Measurements from ENCODE around the gene EFNA3. TPM values are rescaled to one million over a fixed set of nuclear protein-coding genes. Genes with fewer than 3 reads are reported as not detected.
"Not testable (repeated sequence)": the region's sequence is repeated elsewhere in the genome, so short reads cannot be mapped to it uniquely, and the experiment has no call there.

The EFNA3 gene
- total RNA-seq, 1 experiment from 2014 or later: 2.1 TPM

- DNase-seq (ENCODE audit: low read depth): no peak
Measured at GRCh38 chr1:155108296-155108695, 29.7 kb downstream of the EFNA3 start.

- DNase-seq (ENCODE audit: low read depth): no peak
Measured at GRCh38 chr1:155110381-155110780, 31.7 kb downstream of the EFNA3 start.

- DNase-seq (ENCODE audit: low read depth): no peak
Measured at GRCh38 chr1:155110826-155111225, 32.2 kb downstream of the EFNA3 start.

- no peak for DNase-seq (ENCODE audit: low read depth)
Measured at GRCh38 chr1:155113450-155113980, 34.9 kb downstream of the EFNA3 start.

- DNase-seq (ENCODE audit: low read depth): no peak
Measured at GRCh38 chr1:155116113-155116764, 37.6 kb downstream of the EFNA3 start.

- DNase-seq (ENCODE audit: low read depth): no peak
Measured at GRCh38 chr1:155117610-155118009, 39.0 kb downstream of the EFNA3 start.

- DNase-seq (ENCODE audit: low read depth): not testable (repeated sequence)
Measured at GRCh38 chr1:155118090-155118489, 39.5 kb downstream of the EFNA3 start.

GRCh38 chr1:155120253-155120652 lies 41.6 kb downstream of the EFNA3 start:
- DNase-seq (ENCODE audit: low read depth): no peak

GRCh38 chr1:155121249-155121648 lies 42.6 kb downstream of the EFNA3 start:
- DNase-seq (ENCODE audit: low read depth): no peak

- DNase-seq (ENCODE audit: low read depth): no peak
Measured at GRCh38 chr1:155122308-155122707, 43.7 kb downstream of the EFNA3 start.

GRCh38 chr1:155123801-155124200 lies 45.2 kb downstream of the EFNA3 start:
- no peak for DNase-seq (ENCODE audit: low read depth)

- no peak for DNase-seq (ENCODE audit: low read depth)
Measured at GRCh38 chr1:155124503-155125463, 46.1 kb downstream of the EFNA3 start.

GRCh38 chr1:155125511-155125945 lies 46.9 kb downstream of the EFNA3 start:
- no peak for DNase-seq (ENCODE audit: low read depth)

- no peak for DNase-seq (ENCODE audit: low read depth)
Measured at GRCh38 chr1:155125946-155126555, 47.4 kb downstream of the EFNA3 start.

- no peak for DNase-seq (ENCODE audit: low read depth)
Measured at GRCh38 chr1:155126556-155127104, 48.0 kb downstream of the EFNA3 start.

- no peak for DNase-seq (ENCODE audit: low read depth)
Measured at GRCh38 chr1:155127105-155127966, 48.7 kb downstream of the EFNA3 start, which contains the start of gene EFNA1. EFNA1 (plus strand) TSS chr1:155127876; CDS start chr1:155127978, 102 bp downstream.

- DNase-seq (ENCODE audit: low read depth): no peak
Measured at GRCh38 chr1:155127967-155128754, 49.5 kb downstream of the EFNA3 start.

- DNase-seq (ENCODE audit: low read depth): no peak
Measured at GRCh38 chr1:155128755-155129473, 50.3 kb downstream of the EFNA3 start.

Measured in LHCN-M2 (cell line).